Astrocyte of the cerebellum (primary cell): ENCODE results near the gene ZNF697.

Experiments
- DNase-seq: peaks from one replicate; pipeline ENCODE4 v3.0.0-alpha.2; 2011; ENCODE audit warnings: low read depth
- H3K4me3 ChIP-seq: 2 replicates; pipeline ENCODE4 v1.5.1; 2011; ENCODE audit warnings: mild to moderate bottlenecking, low read depth, low read length, moderate library complexity
- CTCF ChIP-seq: IDR thresholded peaks from 2 replicates; pipeline ENCODE4 v1.5.1; 2012; ENCODE audit warnings: low read length, low read depth, moderate library complexity, mild to moderate bottlenecking; ENCODE audit errors: missing control alignments
- in situ Hi-C: cut with HindIII; loops from 2 replicates; pipeline ENCODE4 v1.10.0; 2017; ENCODE audit warnings: low sequenced_read_pairs

Gene ZNF697

GRCh38 chr1:119635811-119636390 is 12.2 kb downstream of the ZNF697 start:
- in situ Hi-C loops: no loop called here
- TF ChIP-seq CTCF: no peak
- DNase-seq: no peak

GRCh38 chr1:119634016-119634415 is 14.1 kb downstream of the ZNF697 start:
- TF ChIP-seq CTCF: no peak
- in situ Hi-C loops: no loop called here
- no peak overlapping the region for H3K4me3 ChIP-seq
- DNase-seq: no peak

More at GRCh38 chr1:119635811-119636390, 12.2 kb downstream of the ZNF697 start:
- H3K4me3 ChIP-seq: no peak overlapping the region

- no peak for TF ChIP-seq CTCF
- no peak overlapping the region for H3K4me3 ChIP-seq
- in situ Hi-C loops: no loop called here
- no peak for DNase-seq
These were observed 14.5 kb downstream of the ZNF697 start for GRCh38 chr1:119633575-119633974.

GRCh38 chr1:119632841-119633240 is 15.2 kb downstream of the ZNF697 start:
- H3K4me3 ChIP-seq: no peak overlapping the region
- TF ChIP-seq CTCF: no peak
- in situ Hi-C loops: no loop called here
- DNase-seq: no peak

- no peak for TF ChIP-seq CTCF
- in situ Hi-C loops: no loop called here
- no peak overlapping the region for H3K4me3 ChIP-seq
- no peak for DNase-seq
These were observed 16.0 kb downstream of the ZNF697 start for GRCh38 chr1:119632103-119632490.

- peak; percentile 55 for DNase-seq
- H3K4me3 ChIP-seq: peak overlapping the region; percentile 29
- in situ Hi-C loops: no loop called here
- peak; percentile 4 for TF ChIP-seq CTCF
These were observed 16.5 kb downstream of the ZNF697 start for GRCh38 chr1:119631433-119632102.

- H3K4me3 ChIP-seq: peak overlapping the region; percentile 29
- TF ChIP-seq CTCF: no peak
- DNase-seq: no peak
- in situ Hi-C loops: no loop called here
These were observed 17.0 kb downstream of the ZNF697 start for GRCh38 chr1:119631086-119631432.
